GM12874 (cell line): Measurements from ENCODE around the gene NPR2.

ENCODE experiments used
- TF ChIP-seq, protein P1 (sequence below): IDR thresholded peaks from 2 replicates; pipeline ENCODE4 v1.5.1; 2011; ENCODE audit warnings: low read depth, mild to moderate bottlenecking, control low read depth, low read length, moderate library complexity; ENCODE audit not compliant: insufficient read depth

The NPR2 gene

DNA sequence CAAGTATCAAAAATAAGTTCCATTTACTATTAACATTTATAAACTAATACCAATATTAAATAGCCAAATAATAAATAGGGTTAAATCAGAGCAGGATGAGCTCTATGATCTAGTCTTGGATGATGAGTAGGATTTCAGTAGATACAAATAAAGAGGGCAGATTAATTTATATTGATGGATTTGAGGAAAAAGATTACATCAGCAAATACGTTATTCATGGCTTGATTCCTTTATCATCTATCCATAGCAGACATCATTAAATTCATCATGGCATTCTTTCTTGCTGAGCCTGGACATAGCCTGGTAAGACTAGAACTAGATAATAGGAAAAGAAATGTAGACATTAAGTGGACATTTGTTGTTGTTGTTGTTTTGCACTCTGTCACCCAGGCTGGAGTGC lies 23.9 kb upstream of the NPR2 start:
- TF ChIP-seq, protein P1, sequence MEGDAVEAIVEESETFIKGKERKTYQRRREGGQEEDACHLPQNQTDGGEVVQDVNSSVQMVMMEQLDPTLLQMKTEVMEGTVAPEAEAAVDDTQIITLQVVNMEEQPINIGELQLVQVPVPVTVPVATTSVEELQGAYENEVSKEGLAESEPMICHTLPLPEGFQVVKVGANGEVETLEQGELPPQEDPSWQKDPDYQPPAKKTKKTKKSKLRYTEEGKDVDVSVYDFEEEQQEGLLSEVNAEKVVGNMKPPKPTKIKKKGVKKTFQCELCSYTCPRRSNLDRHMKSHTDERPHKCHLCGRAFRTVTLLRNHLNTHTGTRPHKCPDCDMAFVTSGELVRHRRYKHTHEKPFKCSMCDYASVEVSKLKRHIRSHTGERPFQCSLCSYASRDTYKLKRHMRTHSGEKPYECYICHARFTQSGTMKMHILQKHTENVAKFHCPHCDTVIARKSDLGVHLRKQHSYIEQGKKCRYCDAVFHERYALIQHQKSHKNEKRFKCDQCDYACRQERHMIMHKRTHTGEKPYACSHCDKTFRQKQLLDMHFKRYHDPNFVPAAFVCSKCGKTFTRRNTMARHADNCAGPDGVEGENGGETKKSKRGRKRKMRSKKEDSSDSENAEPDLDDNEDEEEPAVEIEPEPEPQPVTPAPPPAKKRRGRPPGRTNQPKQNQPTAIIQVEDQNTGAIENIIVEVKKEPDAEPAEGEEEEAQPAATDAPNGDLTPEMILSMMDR, result no peak

DNA sequence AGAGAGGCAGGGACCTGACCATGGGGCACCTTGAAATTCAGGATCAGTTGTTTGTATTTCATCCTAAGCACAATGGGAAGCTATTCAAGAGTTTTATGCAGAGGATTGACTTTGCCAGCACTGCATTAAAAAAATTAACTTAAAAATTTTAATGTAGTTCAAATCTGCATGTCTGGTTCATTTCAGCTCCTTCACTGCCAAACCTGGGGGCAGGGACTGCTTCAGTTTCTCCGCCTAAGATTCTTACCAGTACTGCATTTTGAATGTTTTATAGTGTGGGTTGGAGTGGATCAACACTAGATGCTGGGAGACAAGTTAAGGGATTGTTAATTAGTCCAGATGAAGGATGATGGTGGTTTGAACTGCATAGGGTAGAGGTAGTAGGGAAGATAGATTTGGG lies 21.6 kb upstream of the NPR2 start:
- TF ChIP-seq, protein P1, result no peak

DNA sequence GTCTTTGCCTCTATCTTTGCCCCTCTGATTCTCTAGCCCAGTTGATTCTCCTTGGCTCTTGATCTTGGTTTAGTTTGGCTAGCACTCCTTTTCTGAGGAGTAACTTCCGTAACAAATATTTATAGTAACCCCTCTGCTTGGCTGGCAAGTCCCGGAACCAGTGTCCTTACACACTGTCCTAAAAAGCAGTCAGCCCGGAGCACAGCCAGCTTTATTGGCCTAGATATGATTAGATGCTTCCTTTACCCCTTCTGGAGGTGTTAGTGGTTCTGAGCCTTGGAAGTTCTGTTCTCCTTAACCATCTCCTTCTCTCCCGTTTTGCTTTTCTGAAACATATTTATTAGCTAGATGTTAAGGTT lies 20.3 kb upstream of the NPR2 start:
- TF ChIP-seq, protein P1, result no peak

GRCh38 chr9:35771534-35771933 lies 19.9 kb upstream of the NPR2 start:
- TF ChIP-seq, protein P1, result no peak

- TF ChIP-seq, protein P1, result no peak
These were observed 19.4 kb upstream of the NPR2 start for GRCh38 chr9:35771943-35772342.

DNA sequence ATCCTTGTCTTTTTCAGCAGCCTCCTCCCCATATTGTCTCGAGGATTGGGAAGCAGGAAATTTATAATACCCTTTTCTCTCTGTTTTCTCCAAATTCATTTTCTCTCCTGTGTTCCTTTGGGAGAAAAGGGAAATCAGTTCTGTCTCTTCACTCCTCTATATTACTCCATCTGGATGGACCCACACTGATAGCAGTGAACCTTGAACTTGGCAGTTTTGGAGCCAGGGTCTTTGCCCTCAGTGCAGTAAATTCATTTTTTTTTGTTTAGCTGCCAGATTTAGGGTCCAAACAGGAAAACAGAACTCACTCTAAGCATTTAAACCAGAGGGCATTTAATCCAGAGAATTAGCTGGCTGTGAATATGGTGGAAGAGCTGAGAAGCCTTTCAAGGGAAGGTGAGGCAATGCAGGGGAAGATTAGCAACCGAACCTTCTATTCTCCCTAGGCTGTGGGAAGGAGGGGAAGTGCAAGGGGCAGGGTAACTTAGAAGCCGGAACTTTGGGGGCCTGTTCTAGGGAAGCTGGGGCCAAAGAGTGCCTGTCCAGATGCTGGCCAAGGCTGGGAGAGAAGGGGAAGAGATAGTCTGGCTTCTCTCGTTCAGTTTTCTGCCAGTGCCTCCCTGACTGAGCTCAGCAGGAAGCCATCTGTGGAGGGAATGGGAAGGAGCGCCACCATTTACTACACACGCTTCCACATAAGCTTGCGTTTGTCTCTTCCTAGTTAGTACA lies 16.3 kb upstream of the NPR2 start:
- TF ChIP-seq, protein P1, result no peak

- TF ChIP-seq, protein P1, result no peak
These were observed 15.4 kb upstream of the NPR2 start for GRCh38 chr9:35776018-35776417.

DNA sequence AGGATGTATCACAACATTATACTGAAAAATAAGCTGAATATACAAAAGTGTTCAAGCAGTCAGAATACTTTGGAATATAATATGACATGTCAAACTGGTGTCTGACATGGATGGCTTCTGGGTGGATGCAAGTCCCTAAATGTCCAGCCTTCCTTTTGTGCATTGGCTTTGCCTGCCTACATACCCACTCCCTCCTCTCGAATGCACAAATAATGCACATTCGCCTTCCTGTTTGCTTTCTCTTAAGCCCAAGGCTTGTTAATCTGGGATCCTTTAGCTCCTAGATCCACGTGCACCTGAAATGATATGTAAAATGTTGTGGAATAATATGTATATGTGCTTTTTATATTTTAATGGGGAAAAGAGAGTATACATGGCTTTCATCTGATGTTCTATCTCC lies 12.9 kb upstream of the NPR2 start:
- TF ChIP-seq, protein P1, result no peak
